HG03280 (cell line): ENCODE data around the gene NLRC3.

ENCODE experiments used
- ATAC-seq: cut with Tn5 transposase; IDR thresholded peaks from one replicate; pipeline ENCODE4 v1.9.1; 2021; ENCODE audit warnings: mild to moderate bottlenecking, moderate library complexity; ENCODE audit not compliant: unreplicated experiment

The NLRC3 gene

DNA sequence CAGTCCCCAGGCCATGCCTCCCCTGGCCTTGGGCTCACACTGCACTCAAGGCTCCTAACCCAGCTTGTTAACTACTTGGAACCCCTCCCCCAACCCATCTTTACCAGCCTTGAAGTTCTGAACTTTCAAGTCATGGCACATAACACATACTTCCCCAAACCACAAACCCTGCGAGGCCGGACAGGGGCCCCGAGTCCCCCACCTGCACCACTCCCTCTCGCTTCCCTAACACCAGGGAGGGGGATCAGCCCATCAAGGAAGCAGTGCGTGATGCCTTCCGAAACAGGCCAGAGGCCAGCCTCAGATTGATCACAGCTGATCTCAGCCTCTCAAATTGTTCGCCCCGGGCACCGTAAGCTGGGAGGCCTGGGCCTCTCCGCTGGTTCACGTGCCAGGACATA is 3.0 kb upstream of the NLRC3 start:
- no peak for ATAC-seq

DNA sequence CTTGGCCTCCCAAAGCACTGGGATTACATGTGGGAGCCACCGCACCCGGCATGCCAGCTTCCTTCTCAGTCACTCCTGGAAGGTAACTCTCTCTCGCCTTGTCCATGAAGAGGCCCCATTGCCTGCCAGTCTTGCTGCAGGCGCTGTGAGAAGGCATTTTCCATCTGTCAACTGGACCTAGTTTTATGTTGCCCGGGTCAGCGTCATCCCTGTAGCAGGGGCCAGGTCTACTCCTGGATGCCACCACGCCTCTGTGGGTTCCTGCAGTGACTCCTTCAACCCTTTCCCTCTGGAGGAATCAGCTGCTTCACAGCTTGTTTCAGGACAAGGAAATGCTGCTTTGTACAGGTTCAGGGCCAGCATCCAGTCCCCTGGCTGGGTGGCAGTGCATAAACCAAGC is 2.6 kb upstream of the NLRC3 start:
- no peak for ATAC-seq

DNA sequence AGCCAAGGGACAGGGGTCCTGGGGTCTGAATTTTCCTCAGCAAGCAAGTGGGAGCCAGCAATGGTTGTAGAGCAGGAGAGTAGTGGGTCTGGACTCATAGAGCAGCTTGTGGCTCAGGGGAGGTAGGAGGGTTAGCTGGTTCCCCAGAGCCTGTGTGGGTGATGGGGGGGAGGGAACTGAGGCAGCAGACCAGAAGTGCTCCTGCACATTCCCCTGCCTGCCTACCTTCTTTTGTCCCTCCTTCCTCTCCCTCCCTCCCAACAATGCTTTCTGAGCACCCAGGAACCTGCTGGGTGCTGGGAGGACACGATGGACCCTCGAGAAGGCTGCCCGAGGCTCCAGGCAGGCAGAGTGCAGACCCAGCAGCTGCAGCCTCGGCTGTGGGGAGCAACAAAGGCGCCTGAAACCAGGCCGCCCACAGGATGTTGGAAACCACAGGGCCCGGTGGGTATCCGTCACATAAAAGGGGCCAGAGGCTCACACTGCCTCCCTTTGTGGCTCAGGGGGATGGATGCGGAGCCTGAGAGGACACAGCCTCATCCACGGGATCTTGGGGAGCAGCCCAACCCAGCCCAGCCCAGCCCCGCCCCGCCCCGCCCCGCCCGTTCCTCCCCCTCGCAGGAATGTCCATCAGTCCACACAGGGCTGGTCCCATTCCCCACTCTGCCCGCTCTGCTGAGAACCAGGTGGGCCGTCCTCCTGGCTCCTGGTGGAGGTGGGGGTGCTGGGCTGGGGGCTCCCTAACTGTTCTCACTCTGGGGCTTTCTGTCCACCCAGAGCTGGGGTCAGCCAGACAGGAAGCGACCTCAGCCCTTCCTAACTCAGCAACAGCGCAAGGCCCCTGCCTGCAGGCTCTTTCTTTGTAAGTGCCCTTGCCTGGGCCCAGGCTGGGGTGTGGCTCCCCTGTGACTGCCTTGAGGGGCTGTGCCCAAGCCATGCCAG is 1.7 kb upstream of the NLRC3 start:
- ATAC-seq, result no peak

DNA sequence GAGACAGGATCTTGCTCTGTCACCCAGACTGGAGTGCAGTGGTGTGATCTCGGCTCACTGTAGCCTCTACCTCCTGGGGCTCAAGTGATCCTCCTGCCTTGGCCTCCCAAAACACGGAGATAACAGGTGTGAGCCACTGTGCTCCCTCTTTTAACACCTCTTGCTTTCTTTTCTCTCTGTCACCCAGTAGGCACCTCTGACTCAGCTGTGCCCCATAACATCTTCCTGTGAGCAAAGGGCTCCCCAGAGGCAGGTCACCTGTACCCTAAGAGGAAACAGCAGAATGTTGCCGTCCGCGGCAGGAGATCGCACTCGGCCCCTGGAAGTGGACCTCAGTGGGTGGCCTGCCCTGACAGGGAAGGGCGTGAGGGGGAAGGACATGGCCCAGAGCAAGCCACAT is 918 bp upstream of the NLRC3 start:
- ATAC-seq, result no peak

DNA sequence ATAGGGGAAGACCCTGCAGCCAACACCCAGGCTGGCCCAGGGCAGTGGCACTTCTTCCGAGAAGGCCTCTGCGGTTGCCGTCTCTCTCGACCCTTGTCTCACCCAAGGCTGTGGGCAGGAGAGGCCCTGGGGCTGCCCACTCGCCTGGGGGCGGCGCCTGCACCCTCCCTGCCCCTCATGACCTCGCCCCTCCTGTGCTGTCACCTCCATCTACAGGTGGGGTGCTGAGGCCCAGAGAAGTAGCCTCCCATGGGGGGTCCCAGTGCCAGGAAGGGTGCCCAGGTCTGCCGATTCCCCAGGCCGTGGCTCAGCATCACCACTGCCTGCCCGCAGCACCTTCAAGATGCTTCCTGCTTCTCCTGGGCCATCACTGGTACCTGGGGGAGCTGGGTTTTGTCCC is 992 bp downstream of the NLRC3 start:
- no peak for ATAC-seq

DNA sequence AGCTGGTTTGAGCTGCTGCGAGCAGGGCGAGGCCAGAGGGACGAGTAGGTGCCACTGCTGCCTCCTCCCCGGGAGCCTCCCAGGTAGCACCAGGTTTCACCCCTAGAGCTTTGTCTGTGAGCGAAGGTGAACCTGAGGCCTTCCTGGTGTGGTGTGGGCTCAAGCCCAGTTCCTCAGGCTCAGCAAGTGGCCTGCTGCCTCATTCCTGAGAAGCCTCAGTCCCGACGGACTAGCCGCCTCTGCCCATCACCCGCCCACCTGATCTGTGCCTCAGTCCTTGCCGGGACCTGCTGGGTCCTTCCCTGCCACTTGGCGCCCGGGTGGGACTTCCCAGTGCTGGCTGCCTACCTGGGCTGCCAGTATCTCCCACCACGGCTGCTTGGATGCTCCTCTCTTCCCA is 1.7 kb downstream of the NLRC3 start:
- ATAC-seq, result no peak

DNA sequence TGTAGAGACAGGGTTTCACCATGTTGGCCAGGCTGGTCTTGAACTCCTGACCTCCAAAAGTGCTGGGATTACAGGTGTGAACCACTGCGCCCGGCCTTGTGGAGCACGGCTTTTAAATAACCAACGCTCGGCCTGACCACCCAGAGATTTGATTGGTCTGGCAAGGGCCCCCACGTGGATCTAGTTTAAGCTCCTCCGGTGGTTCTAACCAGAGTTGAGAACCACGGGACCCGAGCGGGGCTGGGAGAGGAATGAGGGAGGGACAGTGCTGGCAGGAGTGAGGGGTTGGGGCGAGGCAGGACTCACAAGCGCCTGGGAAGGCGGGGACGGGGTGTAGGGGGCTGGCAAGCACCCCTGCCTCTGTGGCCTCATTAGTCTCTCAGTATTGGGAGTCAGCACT is 3.0 kb downstream of the NLRC3 start:
- ATAC-seq, result no peak

DNA sequence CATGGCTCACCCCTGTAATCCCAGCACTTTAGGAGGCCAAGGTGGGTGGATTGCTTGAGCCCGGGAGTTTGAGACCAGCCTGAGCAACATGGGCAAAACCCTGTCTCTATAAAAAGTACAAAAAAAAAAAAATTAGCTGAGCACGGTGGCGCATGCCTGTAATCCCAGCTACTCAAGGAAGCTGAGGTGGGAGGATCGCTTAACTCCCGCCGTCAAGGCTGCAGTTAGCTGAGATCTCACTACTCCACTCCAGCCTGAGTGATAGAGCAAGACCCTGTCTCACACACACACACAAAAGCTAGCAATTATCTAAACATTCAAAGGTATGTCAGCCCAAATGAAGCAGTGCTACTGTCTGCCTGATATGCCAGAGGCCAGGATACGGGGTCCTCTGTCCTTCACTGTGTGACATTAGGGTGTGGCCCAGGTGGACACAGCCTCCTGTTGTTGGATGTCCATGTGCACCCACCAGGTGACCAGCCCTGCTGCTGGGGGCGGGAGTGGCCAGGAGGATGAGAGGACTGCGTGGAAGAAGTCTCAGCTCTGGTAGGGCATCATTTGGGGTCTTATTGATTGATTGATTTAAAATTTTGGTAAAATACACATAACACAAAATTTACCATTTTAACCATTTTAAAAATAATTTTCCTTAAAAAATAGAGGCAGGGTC is 3.9 kb downstream of the NLRC3 start:
- no peak for ATAC-seq

DNA sequence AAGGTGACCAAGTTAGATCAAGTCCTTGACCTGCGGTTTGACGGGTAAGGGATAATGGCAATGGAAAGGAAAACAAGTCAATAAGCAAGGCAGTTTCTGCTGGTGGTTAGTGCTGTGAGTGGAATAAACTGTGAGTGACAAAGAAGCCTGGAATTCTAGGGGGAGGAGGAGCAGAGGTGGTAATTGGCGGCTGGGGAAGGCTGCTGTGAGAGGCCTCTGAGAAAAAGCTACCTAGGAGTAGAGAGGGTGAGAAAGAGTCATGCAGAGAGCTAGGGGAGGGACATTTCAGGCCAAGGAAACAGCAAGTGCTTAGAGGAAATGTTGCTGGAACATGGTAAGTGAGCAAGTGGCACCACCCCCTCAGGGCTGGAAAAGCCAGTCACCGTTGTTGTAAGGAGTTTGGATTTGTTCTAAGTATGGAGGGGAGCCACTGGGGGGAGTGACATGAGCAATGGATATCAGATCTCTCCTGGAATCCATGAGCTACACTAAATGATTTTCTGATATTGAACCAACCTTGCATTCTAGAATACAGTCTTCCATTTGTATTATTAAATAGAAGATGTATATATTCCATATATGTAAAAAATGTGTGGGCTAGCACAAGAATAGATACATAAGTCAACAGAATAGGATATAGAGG is 6.7 kb downstream of the NLRC3 start:
- ATAC-seq, result no peak

DNA sequence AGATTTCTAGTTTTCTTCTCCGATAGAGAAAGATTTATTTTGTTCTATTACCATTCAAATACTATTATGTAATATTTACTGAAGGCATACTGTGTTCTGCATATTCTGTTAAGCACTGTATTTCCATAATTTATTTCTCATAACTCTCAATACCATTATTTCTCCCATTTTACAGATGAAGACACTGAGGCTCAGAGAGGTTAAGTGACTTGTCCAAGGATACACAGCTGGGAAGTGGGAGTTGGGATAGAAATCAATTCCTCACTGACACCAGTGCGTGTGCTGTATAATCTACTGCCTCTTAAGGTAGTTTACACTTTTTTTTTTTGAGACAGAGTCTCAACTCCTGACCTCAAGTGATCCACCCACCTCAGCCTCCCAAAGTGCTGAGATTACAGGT is 7.4 kb downstream of the NLRC3 start:
- no peak for ATAC-seq

DNA sequence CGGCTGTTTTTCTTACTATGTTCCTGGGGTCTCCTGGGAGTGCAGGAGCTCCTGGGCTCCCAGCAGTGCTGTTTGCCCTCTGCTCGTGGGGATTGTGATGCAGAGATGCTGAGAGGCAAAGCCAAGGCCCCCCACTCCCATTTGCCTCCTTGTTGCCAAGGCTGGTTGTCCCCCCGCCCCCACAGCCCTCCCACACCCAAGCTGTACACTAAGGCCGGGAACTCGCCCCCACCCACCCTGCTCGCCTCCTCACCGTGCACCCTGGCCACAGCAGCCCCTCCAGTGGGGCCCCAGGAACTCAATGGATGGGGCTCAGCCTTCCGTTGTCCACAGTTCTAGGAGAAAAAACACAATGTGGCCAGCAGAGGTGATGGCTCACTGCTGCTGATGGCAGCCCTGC is 10.2 kb downstream of the NLRC3 start:
- no peak for ATAC-seq

DNA sequence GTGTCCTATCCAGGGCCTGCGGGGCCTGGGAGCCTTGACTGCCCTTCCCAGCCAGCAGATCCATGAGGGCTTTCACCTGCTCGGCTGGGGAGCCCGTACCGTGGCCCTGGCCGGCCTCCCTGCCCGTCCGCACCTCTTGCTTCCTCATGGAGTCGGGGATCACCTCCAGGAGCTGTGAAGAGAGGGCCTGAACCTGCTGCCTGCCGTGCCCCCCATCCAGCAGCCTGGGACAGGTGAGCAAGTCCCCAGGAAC is 12.4 kb downstream of the NLRC3 start:
- ATAC-seq, result no peak

DNA sequence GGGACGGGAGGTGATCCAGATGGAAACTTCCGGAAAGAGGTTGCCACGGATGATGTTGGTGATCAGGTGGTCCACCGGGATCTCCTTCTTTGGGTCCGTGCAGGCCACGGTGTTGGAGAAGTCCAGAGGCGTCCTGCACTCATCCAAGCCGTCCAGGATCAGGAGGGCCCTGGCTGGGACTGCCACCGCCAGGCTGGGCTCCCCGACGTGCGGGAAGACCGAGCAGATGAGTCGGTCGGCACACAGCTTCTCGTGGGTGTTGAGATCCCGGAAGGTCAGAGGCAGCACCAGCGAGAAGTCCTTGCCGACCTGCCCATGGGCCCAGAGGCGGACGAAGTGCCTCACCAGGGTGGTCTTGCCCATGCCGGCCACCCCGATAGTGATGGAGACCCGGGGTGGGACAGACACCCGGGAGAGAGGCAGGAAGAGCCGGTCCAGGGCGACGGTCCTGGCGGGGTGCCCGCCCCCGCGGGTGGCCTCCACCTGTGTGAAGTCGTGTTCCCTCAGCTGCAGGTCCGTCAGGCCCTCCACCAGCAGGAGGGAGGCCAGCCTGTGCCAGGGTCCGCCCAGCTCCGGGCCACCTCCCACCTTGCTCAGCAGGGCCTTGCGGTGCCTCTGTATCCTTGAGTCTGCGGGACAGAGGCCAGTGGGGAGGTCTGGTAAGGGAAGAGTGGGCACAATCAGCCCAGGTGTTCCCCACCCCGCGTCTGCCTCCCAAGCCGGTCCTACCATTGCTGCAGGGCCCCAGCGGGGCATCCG is 12.9 kb downstream of the NLRC3 start:
- ATAC-seq, result no peak

DNA sequence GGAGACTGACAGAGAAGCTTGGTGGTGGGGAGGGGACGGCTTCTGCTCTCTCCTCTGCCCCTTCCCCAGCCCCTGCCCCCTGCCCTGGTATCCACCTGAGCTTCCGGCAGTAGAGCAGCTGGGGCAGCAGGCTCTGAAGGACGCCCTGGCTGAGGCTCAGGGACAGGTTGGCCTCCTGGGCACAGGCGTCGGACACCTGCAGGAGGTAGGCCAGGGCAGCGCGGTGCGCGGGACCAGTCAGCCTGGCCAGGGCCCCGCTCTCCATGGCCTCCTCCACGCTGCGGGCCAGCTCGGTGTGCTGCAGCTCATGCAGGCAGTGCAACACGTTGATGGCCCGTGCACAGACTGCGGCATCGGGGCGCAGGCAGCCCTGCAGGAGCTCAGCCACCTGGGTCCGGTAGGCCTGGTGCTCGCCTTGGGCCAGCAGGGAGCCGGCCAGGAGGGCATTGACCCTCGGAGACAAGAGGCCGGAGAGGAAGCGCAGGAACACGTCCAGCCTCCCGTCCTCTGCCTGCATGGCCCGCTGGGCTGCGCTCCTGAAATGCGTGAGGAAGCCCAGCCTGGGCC is 14.2 kb downstream of the NLRC3 start:
- no peak for ATAC-seq

DNA sequence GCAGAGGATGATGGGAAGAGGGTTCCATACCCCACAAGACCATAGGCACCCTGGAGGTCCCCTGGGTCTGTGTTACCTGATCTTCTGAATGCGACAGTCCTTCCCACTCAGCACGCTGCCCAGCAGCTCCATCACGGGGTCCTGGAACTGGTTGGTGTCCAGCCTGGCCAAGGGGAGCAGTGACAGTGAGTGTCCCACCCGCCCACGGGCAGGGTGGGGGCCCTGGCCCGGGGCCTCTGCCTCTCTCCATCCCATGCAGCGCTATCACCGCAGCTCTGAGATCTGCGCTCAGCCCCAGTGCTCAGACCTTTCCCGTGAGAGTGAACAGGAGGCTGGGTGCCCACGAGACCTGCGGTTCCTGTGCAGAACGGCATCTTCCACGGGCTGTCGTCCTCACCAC is 15.6 kb downstream of the NLRC3 start:
- no peak for ATAC-seq

DNA sequence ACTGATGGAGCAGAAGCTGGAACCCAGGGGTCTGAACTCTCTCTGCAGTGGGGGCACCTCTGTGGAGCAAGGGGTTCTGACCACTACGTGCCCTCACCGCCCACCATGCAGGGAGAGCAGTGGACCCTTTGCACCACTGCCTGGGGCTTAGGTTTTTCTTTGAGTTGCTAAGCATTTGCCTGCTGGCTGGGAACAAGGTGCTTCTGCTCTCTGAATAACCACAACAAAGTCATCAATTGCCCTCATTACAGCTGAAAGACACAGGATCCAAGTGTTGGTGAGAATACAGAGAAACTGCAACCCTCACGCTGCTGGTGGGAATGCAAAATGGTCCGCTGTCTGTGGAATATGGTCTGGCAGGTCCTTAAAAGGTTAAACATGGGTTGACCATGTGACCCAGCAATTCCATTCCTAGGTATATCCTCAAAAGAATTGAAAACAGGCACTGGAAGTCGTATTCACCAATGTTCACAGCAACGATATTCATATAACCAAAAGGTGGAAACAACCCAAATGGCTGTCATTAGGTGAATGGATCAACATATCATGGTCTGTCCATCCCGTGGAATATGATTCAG is 22.8 kb downstream of the NLRC3 start:
- no peak for ATAC-seq

DNA sequence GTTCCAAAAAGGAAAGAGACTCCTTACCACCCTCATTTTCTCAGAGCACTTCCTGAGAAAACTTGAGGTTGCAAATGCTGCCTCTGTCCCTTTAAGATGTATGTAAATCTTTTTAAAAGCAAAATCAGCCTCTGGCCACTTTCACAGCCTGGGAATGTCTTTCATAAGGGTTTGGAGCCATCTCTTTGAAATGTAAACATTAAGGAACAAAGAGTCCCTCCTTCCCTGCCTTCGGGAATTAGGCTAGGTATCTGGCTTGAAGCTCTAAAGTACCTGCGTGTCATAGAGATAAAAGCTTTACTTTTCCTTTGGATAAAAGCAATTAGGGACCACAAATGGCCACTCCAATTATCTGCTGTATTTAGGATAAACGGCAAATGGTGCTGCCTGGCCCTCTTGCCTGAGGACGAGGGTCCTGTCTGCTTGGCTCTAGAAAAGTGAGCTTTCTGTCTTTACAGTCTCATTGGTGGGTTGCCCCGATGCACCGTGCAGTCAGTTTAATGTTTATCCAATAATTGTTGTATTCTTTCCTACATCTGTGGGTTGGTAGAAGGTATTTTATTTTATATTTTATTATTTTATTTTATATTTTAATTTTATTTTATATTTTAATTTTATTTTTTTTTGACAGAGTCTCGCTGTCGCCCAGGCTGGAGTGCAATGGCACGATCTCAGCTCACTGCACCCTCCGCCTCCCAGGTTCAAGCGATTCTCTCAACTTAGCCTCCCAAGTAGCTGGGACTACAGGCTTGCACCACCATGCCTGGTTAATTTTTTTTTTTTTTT is 23.9 kb downstream of the NLRC3 start:
- no peak for ATAC-seq

DNA sequence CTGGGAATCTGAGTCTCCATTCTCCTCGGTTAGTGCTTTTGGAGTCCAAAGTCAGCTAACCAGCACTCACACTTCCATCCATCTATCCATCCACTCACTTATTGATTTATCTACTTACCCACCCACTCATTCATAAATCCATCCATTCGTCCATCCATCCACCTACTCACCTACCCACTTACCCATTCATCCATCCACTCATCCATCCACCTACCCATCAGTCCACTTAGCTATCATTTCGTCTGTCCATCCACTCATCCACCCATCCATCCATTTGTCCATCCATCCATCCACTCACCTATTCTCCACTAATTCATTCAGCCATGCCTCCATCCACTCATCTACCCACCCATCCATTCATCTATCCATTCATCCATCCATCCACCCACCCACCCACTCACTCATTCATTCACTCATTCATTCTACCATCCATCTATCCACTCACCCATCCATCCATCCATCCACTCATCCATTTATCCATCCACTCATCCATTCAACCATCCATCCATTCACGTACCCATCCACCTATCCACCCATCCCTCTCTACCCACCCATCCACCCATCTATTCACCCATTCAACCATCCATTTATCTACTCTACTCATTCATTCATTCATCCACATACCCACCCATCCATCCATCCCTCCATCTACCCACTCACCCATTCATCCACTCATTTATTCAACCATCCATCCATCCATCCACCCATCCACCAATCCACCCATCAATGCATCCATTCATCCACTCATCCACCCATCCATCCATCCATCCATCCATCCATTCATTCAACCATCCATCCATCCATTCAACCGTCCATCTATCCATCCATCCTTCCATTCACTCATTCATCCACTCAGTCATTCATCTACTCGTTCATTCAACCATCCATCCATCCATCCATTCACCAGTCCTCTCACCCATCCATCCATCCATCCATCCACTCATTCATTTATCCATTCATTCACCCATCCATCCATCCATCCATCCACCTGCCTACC is 26.1 kb downstream of the NLRC3 start:
- ATAC-seq, result no peak

DNA sequence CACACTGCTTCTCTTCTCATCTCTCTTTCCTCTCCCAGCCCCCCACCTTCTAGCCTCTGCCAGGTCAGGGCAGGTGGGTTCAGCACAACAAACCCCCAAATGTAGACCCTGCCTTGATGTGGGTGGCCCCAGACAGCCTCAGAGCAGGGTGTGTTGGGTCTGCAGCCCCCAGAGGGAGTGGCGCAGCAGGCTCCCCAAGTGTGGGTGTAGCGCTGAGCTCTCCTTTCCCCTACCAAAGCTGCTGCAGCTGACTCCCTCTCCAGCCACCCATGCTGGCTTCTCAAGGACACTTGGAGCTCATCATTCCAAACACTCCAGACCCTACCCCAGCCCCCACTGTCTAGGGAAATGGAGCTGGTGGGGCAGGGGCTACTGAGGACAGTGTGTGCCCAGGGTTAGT is 27.3 kb downstream of the NLRC3 start:
- ATAC-seq, result no peak
